Bronchial epithelial cell (primary cell): ENCODE results near the gene FSCN2. TPM values are rescaled to one million over a fixed set of nuclear protein-coding genes. Genes with fewer than 3 reads are reported as not detected.

ENCODE experiments used
- DNase-seq: peaks from one replicate; pipeline ENCODE4 v3.0.0-alpha.2; 2010; ENCODE audit warnings: low read depth
- FAIRE-seq: peaks from 2 replicates; lab custom pipeline; 2011; peaks lifted over from hg19 to GRCh38; lab: Jason Lieb, UNC
- H3K27me3 ChIP-seq: 2 replicates; pipeline ENCODE4 v1.5.1; 2011; ENCODE audit warnings: low read length; ENCODE audit not compliant: control insufficient read depth, insufficient read depth
- H3K36me3 ChIP-seq: 2 replicates; pipeline ENCODE4 v1.5.1; 2011; ENCODE audit warnings: low read length; ENCODE audit not compliant: control insufficient read depth, insufficient read depth
- H3K4me3 ChIP-seq: 2 replicates; pipeline ENCODE4 v1.5.1; 2011; ENCODE audit warnings: mild to moderate bottlenecking, low read depth, low read length, control low read depth
- CTCF ChIP-seq: IDR thresholded peaks from 2 replicates; pipeline ENCODE4 v1.5.1; 2011; ENCODE audit warnings: mild to moderate bottlenecking, moderate library complexity, low read length, control low read depth, inconsistent platforms; ENCODE audit not compliant: insufficient read depth, severe bottlenecking
- total RNA-seq: library from RNA; depleted of rRNA; stranded (reverse); fragments of >200 nt; gene quantifications from 2 replicates; pipeline ENCODE4 v1.2.1, GENCODE V29; 2014

The FSCN2 gene
- total RNA-seq, 1 donor from 2014 or later: 1.3 TPM

- DNase-seq (no peak), FAIRE-seq (no peak)
- Histone ChIP-seq H3K4me3 (peak overlapping the region; percentile 98), H3K36me3 (peaks cover 20% of the 10 kb centered on the region), H3K27me3 (no peaks in the 10 kb centered on the region)
- no peak for TF ChIP-seq CTCF
These were observed 17.2 kb upstream of the FSCN2 start for GRCh38 chr17:81510785-81511553.

DNA sequence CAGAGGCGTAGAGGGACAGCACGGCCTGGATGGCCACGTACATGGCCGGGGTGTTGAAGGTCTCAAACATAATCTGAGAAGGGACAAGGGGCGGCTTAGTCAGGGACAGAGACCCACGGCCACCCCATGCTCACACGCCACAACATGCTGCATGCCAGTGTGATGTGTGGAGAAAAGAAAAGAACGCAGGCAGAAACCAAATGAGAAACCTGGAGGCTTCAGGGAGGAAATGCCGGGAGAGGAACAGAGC lies 16.7 kb upstream of the FSCN2 start:
- peaks cover 20% of the 10 kb centered on the region for H3K36me3 ChIP-seq
- no peak for FAIRE-seq
- H3K27me3 ChIP-seq: no peaks in the 10 kb centered on the region
- H3K4me3 ChIP-seq: peak overlapping the region; percentile 98
- no peak for DNase-seq
- TF ChIP-seq CTCF: no peak

GRCh38 chr17:81511804-81512561 lies 16.2 kb upstream of the FSCN2 start:
- FAIRE-seq (no peak), DNase-seq (no peak)
- TF ChIP-seq CTCF: no peak
- Histone ChIP-seq H3K4me3 (peak overlapping the region; percentile 98), H3K27me3 (no peaks in the 10 kb centered on the region), H3K36me3 (peaks cover 22% of the 10 kb centered on the region)

DNA sequence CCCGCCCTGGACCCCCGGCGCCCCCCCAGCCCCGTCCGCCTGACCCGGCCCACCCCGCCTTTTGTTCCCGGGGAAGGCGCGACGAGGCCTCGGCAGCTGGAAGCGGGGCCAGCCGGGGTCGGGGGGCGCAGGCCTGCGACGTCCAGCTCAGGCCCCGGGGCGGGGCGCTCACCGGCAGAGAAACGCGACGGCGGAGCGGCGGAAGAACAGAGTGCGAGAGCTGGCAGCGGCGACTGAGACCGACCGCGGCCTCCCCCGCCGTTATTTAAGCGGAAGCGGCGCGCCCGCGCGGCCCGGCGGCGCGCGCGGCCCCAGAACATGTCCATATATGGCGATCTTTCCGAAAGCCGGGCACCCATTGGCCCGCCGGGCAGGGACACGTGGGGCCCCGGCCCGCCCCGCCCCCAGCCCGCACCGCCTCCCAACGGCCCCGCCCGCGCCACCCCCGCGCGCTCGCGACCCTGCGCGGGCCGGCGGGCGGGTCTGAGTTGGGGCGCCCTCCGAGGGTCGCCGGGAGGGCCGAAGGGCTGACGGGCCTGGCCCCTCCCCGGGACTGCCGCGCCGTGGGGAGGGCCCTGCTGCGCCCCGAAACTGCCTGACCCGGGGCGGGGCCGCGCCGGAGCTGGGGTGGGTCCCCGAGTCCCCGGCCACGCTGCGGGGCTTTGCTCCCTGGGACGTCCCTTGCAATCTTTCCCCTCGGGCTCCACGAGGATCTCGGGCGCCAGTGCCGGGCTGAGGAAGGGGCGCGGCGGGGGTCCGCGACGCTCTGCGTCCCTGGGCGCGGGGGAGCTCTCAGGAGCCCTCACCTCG lies 15.4 kb upstream of the FSCN2 start, which contains the start of gene ACTG1:
Gene ACTG1 (minus strand): TSS at position 238 of the 810 bp plus-strand sequence. CDS start 445 bp downstream, outside the sequence.
- no peak for TF ChIP-seq CTCF
- no peak for FAIRE-seq
- H3K36me3 ChIP-seq: peaks cover 22% of the 10 kb centered on the region
- peak; percentile 66 for DNase-seq
- no peaks in the 10 kb centered on the region for H3K27me3 ChIP-seq
- H3K4me3 ChIP-seq: peak within 1 kb of the TSS; percentile 98

DNA sequence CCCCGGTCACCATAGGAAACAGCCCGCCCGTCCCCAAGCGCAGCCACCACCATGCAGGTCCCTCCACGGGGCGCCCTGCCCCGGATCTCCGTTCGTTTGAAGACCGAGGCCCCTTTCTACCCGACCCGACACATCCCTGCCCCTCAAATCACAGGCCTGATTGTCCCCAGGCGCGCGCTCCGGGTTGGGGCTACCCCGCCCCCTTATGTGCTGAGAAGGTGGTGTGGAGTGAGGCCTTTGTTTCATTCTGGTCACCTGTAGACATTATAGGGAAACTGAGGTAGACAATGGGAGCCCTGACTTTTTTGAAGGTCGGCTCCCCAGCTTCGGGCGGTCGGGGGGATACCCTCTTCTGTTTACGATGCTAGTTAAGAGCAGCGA lies 14.8 kb upstream of the FSCN2 start:
- Histone ChIP-seq H3K27me3 (no peaks in the 10 kb centered on the region), H3K36me3 (peaks cover 22% of the 10 kb centered on the region), H3K4me3 (peak overlapping the region; percentile 98)
- FAIRE-seq (no peak), DNase-seq (peak; percentile 32)
- TF ChIP-seq CTCF: no peak
